HG02588 (cell line): ENCODE measurements around the gene LCN12.

Experiments used
- ATAC-seq: cut with Tn5 transposase; IDR thresholded peaks from one replicate; pipeline ENCODE4 v1.9.1; 2021; ENCODE audit warnings: mild to moderate bottlenecking, moderate library complexity; ENCODE audit not compliant: unreplicated experiment

Gene LCN12

DNA sequence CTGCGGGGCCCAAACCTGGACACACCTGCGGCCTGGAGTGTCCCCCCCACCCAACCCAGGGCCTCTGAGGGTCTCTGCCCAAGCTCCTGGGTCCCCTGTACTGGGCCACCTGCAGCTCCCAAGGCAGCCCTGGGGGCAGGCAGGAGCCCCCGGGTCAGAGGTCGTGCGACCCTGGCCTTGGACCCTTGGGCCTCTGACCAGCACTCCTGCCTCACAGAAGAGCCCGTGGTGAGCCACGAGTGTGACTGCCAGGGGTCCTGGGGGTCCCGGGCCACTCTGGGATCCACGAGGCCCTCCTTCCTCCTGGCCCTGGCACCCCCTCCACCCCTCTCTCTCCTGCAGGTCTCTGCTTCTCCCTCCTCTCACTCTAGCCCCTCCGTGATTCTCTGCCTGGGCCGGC lies 20.3 kb downstream of the LCN12 start:
- ATAC-seq, result no peak

DNA sequence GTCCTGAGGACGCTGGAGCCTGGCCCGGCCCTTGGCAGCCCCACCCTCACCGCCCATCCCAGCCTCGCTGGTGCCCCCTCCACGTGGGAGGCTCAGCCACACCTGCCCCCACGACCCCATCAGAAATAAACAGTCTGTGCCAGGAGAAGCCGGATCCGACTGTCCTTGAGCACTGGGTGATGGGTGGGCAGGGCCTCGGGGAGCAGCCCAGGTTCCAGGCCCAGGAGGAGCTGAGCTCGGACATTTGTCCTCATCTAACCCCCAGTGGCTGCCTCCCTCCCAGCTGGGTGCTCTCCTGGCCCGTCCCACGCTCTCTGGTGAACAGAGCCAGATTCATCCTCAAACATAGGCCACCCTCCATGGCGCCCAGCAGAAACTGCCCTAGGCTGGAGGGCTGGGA lies 20.7 kb downstream of the LCN12 start:
- ATAC-seq, result no peak

DNA sequence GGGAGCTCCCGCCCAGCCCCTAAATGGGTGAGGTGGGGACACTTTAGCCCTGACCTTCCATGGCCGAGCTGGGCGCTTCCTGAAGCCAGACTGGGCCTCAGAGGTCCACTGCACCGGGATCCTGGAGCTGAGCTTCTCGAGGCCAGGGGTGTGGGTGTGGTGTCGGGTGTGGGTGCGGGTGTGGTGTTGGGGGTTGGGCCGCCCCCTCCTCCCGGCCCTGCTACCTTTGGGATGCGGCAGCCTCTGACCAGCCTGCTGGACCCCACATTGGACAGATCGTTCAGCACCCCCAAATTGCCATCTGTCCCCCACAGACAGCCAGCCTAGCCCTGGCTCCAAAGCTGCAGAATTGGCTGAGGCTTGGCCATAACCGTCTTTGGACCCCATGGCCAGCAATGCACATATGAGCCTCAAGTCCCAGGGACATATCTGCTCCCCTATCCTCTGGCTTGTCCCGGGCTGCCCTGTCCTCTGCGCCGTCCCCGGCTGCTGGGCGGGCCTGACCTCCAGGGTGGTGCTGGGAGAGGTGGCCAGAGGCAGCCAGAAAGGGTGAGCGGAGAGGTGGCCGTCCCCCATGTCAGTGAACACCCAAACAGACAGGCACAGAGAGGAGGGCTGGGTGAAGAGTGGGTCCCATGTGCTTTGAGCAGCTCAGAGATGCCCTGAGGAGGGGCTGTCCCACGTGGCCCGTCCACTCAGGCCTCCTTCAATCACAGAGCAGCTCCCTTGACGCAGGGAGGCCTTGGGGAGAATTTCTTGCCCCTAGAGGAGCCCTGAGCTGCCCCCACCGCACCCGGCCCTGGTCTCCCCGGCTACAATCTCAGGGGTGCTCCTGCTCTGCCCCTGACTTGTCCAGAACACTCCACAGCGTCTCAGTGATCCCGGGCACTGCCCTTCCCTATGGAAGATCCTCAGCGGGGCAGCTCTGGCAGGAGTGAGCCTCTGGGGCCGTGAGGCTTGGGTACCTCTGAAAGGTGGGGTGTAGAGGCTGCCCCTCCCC lies 21.8 kb downstream of the LCN12 start:
- ATAC-seq, result no peak

DNA sequence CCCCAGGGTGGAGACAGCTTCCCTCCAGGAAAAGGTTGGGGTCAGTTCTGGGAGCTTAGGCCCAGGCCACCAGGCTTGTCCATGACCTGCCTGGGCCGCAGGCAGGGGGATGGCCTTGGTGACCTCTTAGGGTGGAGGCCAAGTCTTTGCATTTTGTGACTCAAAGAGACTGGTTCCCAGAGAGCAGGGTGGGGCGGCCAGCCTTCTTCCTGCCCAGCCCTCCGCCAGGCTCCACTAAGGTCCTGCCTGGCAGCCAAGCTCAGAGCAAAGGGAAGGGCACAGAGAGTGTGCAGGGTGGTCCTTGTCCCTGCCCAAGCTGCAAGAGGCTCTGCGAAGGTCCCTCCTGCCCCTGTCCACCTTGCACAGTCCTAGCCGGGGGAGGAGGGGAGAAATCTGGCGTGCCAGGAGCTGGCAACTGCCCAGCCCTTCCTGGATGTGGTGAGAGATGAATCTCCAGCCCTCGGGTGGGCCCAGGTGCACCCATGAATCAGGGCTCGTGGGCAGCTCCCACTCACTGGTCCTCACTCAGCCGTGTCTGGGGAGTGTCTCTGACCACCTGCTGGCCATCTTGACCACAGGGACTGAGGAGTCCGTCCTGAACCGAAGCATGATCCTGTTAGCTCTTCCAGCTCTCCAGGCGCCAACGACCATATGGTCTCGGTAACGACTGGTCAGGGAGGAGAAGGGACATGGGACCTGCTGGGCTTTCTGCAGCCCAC lies 22.9 kb downstream of the LCN12 start:
- ATAC-seq, result no peak

DNA sequence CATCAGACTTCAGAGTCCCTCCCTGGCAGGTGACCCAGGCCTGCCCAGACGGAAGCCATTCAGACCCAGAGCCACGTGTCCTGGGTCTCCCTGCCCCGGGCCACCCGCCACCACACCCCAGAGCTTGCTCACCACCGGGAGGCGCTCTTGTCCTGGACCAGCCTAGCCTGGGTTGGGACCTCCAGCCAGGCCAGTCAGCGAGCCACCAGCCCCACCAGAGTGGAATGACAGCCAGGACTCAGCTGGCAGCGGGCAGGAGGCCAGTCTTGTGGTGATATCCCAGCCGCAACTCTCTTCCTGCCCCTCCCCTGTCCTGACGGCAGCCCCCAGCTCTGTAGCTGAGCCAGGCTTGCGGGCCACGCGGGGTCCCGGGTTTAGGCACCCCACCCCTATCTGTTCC lies 23.6 kb downstream of the LCN12 start:
- no peak for ATAC-seq

DNA sequence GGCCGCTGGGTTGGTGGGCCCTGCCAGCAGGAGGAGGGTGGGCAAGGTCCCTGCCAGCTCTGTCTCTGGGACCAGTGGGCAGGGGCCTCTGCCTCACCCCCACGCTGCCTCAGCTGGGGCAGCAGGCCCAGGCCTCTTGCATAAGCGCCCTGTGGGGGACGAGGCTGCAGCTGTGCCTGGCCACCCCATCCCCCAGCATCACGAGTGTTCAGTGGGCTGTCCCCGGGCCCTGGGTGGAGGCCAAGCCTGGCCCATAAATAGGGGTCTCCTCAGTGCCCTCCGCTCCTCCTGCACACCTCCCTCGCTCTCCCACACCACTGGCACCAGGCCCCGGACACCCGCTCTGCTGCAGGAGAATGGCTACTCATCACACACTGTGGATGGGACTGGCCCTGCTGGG lies 25.1 kb downstream of the LCN12 start, which contains the start of gene PTGDS:
Gene PTGDS, plus strand, starts transcription at position 282 of the 400 bp plus-strand sequence. Its CDS starts 75 bp downstream, at position 357.
- ATAC-seq, result no peak

DNA sequence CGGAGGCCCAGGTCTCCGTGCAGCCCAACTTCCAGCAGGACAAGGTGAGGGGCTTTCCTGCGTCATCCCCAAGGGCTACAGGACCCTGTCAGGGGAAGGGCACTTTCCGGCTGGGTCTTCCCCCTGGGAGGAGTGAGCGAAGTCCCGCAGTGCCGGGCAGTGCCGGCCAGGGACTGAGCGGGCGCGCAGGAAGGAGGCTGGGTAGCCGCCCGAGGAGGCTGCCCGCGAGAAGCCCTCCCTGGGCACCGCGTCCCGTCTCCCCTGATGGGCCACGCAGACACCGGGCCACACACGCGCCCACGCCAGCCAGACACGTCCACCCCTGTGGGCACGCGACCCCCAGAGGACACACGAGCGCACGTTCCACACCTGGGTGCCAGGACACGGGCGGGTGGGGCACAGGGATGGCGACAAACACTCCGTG lies 25.6 kb downstream of the LCN12 start:
- no peak for ATAC-seq

DNA sequence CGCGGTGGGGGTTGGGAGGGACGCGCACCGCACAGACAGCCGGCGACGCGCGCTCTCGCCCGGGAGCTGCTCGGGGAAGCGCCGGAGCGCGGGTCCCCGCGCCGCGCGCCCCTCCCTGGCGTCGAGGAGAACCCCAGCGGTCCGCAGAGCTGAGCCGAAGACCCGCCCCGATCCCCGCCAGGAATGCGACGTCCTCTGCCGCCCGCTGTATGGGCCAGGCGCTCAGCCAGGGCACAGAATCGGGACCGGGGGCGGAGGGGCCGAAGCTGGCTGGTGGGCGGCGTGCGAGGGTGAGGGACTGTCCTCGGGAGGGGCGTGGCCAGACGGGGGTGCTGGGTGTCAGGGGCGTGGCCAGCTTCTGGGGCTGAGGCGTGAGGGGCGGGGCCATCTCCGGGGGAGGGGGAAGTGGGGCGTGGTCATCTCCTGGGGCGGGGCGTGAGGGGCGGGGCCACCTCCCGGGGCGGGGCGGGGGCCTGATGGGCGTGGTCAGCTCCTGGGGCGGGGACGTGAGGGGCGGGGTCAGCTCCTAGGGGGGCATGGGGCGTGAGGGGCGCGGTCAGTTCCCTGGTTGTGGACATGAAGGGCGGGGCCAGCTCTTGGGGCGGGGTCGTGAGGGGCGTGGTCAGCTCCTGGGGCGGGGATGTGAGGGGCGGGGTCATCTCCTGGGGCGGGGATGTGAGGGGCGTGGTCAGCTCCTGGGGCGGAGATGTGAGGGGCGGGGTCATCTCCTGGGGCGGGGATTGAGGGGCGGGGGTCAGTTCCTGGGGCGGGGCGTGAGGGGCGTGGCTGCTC lies 26.2 kb downstream of the LCN12 start:
- ATAC-seq, result no peak

DNA sequence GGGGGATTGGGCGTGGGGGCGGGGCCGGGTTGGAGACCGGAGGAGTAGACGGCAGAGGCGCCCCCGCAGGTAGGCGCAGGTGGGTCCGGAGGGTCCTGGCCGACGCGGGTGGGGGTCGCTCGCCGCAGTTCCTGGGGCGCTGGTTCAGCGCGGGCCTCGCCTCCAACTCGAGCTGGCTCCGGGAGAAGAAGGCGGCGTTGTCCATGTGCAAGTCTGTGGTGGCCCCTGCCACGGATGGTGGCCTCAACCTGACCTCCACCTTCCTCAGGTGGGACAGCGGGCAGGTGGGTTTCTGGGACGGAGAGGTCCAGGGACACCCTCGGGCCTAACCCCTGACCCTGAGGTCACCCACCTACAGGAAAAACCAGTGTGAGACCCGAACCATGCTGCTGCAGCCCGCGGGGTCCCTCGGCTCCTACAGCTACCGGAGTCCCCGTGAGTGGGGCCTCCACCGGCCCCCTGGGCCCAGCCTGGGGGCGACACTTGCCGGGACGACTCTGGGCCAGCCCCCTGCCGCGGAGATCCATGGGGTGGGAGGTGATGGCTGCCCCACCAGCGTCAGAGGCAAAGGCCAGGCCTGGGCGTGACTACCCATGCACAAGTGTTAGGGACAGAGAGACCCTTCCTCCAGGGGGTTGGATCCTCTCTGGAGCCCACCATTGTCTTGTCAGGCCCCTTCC lies 26.9 kb downstream of the LCN12 start:
- ATAC-seq, result no peak

DNA sequence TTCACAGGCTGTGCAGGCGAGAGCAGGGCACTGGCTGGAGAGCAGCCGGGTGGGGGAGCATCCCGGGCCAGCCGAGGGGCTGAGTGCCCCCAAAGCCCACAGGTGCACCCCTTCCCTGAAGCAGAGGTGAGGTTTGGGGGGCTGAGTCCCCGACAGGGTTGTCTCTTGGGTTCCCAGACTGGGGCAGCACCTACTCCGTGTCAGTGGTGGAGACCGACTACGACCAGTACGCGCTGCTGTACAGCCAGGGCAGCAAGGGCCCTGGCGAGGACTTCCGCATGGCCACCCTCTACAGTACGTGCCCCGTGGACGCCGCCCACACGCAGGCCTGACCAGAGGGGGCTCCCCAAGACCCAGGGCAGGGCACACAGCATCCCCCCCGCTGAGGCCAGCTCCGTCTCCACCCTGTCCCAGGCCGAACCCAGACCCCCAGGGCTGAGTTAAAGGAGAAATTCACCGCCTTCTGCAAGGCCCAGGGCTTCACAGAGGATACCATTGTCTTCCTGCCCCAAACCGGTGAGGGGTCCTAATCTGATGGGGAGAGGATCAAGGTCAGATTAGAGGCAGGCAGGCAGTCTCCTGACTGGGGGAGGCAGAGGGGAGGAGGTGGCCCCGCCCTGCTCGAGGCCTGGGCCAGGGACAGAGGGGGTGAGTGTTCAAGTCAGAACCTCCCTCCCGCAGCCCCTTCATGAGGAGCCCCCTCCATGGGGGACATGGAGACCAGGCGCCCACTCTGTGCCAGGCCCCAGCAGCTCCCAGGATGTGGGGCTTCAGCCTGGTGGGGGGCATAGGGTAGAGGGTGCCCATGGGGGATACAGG lies 27.9 kb downstream of the LCN12 start:
- ATAC-seq, result no peak

DNA sequence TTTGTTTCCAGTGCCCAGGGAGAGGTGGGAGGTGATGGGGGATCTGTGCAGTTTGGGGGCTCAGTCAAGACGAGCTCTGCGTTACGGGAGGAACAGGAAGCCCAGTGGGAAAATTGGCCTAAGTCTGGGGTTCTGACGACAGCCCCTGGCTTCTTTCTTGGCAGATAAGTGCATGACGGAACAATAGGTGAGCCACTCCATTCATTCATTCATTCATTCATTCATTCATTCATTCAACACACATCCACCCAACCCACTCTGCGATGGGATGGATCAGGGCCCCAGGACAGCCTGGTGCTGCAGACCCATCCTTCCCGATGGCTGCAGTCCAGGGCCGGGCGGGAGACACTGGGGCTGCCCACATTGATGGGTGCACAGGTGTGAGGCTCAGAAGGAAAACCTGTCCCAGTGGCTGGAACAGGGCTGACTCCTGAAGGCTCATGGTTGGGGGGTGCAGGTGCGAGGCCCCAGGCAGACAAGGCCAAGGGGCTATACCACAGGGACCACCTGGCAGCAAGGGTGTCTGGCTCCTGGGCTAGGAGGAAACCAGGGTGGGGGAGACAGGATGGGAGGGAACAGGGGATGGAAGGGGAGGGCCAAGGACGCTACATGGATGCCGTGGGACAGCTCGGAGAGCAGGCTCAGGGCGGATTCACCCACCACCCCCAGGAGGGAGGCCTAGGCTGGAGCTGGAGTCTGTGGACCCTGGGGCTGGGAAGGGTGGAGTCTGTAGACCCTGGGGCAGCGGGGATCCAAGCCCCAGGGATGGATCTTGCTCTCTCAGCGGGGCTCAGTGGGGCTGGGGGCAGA lies 28.8 kb downstream of the LCN12 start:
- no peak for ATAC-seq

DNA sequence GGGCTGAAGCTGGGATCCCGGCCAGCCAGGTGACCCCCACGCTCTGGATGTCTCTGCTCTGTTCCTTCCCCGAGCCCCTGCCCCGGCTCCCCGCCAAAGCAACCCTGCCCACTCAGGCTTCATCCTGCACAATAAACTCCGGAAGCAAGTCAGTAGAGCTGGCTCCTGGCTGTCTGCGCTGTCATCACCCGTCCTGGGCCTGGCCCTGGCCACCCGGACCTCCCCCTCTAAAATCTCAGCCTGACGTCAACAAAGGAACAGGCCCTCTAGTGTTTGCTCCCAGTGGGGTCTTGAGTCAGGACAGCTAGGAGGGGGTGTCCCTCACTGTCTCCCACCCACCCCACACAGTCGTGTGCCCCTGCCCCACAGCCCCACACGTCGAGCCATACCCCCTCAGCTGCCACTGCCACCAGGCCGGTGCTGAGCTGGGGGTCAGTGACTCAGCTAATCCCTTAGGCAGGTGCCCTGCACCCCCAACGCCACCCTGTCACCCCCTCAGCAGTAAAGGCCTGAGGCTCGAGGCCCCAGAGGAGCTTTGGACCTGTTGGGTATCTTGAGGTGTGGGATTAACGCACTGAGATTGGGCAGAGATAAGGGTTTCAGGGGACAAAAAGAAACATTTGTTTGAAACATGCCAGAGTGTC lies 29.6 kb downstream of the LCN12 start:
- ATAC-seq, result no peak

DNA sequence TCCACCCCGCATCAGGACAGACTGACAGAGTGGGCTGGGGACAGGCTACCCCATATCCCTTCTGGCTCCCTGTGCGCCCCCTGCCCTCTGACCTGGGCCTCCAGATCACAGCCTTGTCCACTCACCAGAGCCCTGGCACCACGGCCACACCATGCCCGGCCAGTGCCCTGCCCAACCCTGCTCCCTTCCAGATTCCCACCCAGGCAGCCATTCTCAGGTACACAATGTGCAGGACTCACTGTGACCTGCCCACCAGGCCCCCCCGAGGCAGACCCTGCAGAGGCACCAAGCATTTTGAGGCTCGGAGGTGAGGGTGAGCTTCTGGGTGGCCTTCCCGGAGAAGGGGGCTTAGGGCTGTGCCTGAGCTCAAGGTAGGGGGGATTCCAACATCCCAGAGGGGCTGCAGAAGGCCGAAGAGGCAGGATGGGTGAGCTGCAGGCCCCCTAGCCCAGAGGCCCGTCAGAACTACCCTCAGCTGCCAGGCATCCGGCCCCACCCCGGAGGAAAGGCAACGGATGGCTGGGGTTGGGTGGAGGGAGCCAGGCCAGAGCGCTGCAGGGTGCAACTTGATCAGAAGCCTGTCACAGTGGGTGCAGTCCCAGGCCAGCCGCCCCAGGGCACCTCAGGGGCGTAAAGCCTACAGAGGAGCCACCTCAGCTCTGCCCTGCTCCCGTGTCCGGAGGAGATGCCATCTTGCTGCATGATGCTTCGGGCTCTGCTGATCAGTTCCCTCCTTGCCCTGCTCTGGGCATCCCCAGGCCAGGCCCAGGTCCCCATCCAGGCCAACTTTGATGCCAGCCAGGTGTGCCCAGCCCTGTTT lies 30.4 kb downstream of the LCN12 start, which contains the start of gene LCNL1:
Gene LCNL1, plus strand, starts transcription at position 762 of the 820 bp plus-strand sequence. CDS start 594 bp downstream, outside the sequence.
- ATAC-seq, result no peak

DNA sequence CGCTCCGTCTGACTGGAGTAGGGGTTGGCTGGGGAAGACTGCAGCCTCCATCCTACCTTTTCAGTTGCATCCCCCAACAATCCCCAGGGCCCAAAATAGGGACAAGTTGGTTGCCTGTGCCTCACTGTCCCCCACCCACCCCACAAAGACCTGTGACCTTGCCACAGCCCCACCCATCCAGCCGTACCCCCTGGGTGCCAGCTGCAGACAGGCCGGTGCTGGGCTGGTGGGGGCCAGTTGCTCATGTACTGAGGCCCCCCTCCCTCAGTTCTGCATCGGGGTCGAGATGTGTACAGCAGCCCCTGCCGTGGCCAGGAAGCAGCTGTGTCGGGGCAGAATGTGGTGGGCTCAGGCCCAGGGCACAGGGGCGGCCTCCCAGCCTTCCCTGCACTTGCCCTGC lies 31.1 kb downstream of the LCN12 start:
- ATAC-seq, result no peak

DNA sequence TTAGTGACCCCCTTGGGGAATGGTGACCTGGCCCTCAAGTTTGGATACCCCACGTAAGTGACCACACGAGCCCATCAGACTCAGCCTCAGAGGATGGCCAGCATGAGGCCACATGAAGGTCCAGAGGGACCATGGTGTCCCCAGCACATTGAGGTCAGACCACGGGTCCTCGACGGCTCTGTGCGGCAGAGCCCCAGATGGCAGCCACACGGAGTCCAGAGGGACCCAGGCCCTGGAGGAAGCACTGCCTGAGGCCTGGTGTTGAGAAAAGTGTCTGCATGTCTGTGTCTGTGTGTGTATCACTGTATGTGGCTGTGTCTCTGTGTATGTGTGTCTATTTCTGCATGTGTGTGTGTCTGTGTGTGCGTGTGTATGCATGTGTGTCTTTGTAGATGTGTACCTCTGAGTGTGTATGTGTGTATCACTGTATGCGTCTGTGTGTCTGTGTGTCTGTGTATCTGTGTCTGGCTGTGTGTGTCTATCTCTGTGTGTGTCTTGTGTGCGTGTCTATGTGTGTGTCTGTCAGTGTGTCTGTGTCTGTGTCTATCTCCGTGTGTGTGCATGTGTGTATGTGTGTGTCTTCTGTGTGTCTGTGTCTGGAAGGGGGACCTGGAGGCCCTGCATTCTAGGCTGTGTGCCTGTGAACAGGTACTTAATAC lies 31.7 kb downstream of the LCN12 start:
- no peak for ATAC-seq

DNA sequence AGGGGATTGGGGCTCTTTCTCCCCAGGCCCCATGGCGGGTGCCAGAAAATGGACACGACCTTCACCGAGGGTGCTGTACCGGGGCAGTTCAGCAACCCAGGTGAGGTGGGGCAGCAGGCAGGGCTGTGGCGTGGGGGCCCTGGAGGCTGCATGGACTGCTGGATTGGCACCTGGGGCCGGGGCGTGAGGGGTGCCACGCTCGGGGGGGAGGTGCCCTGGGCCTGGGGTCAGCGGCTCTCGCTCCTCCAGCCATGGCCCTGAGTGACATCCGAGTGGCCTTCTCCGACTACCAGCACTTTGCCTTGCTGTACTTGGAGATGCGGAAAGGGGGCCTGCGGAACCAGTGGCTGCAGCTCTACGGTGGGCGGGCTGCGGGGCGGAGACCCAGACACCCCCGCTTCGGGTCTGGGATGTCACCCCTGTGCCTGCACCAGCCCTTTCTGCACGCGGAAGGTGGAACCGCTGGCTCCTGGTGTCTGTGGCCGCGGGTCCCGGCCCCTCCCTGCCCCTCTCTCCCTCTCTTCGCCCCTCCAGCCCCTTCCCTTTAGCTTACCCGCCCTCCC lies 32.5 kb downstream of the LCN12 start:
- no peak for ATAC-seq
